ENCODE results near the gene MPV17. TPM values are rescaled to one million over a fixed set of nuclear protein-coding genes. Genes with fewer than 3 reads are reported as not detected.

MPV17 gene
- total and polyA plus RNA-seq, 2 donors (not counting 1 experiment from before 2014, with no cell fraction given), result 103 to 137 TPM

DNA sequence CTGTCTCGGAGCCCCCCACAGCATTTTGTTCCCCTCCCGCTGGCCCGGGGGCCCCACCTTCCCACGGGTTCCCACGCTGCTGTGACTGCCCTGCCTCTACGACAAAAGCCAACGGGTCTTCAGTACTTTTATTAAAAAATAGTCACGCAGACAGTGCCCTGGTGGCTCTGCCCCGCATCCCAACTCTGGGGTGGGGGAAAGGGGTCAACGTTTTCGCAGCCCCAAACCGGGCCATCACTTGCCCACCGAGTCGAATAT lies 15.7 kb downstream of the MPV17 start:
- H3K79me2 ChIP-seq (ENCODE audit: control insufficient read depth, insufficient read depth, low read length), result no peaks in the 10 kb centered on the region
- H4K20me1 ChIP-seq (ENCODE audit: control insufficient read depth, insufficient read depth, low read length, poor library complexity, severe bottlenecking), result no peaks in the 10 kb centered on the region
- no peak overlapping the region for H3K4me3 Mint-ChIP-seq
- intact Hi-C loops (cut with micrococcal nuclease), result no loop called here
- H3K4me1 ChIP-seq (ENCODE audit: control insufficient read depth in 2 of 2, insufficient read depth in 2 of 2, low read length in 2 of 2), result peaks cover 14 to 22% of the 10 kb centered on the region in 2 donors
- H3K4me1 Mint-ChIP-seq, result peaks cover 11% of the 10 kb centered on the region
- DNase-seq, result no peak
- ChIA-PET CTCF (no interaction called here), POLR2A (no interaction called here)
- H2AFZ ChIP-seq (ENCODE audit: insufficient read depth, low read depth, low read length, poor library complexity, severe bottlenecking), result no peak overlapping the region
- H3K27me3 Mint-ChIP-seq, result peaks cover 21% of the 10 kb centered on the region
- no peak overlapping the region for H3K27ac ChIP-seq (ENCODE audit: low read length in 2 of 2)
- peak overlapping the region; percentile 71 for H3K4me2 ChIP-seq (replicated peaks; ENCODE audit: low read depth, low read length, poor library complexity, severe bottlenecking)
- TF ChIP-seq CTCF (IDR thresholded peaks at IDR 0.05), result no peak
- TF ChIP-seq EZH2 (IDR thresholded peaks at IDR 0.05; ENCODE audit: borderline replicate concordance, insufficient read depth, low read depth, low read length, poor library complexity, severe bottlenecking), result no peak
- peaks cover 0 to 7% (median 0%) of the 10 kb centered on the region in 3 donors for H3K9me3 ChIP-seq (ENCODE audit: control extremely low read depth in 1 of 3, control insufficient read depth in 2 of 3, insufficient read depth in 1 of 3, low read length in 2 of 3)
- peaks cover 4 to 9% of the 10 kb centered on the region in 2 experiments for H3K36me3 ChIP-seq (replicated peaks in 1 of 2; ENCODE audit: control extremely low read depth in 1 of 2, control insufficient read depth in 1 of 2, extremely low read depth in 1 of 2, insufficient read depth in 2 of 2, low read length in 1 of 2)
- 22% methylated on average over 14 of the region's 14 CpGs for WGBS (ENCODE audit: insufficient coverage)
- H3K27me3 ChIP-seq (replicated peaks in 1 of 4; ENCODE audit: control extremely low read depth in 1 of 4, control insufficient read depth in 3 of 4, insufficient read depth in 4 of 4, low read length in 3 of 4), result peaks cover 0 to 29% (median 9%) of the 10 kb centered on the region in 4 experiments
- no peak overlapping the region for H3K4me3 ChIP-seq (ENCODE audit: control extremely low read depth in 1 of 5, extremely low read depth in 1 of 5, insufficient read depth in 1 of 5, low read depth in 2 of 5, low read length in 4 of 5)
- ATAC-seq (ENCODE audit: low read depth), result no peak
- H3K9me3 Mint-ChIP-seq (ENCODE audit: insufficient read depth), result no peaks in the 10 kb centered on the region
- H3K27ac Mint-ChIP-seq, result no peak overlapping the region
- H3K9ac ChIP-seq (ENCODE audit: low read length), result peak overlapping the region; percentile 28

DNA sequence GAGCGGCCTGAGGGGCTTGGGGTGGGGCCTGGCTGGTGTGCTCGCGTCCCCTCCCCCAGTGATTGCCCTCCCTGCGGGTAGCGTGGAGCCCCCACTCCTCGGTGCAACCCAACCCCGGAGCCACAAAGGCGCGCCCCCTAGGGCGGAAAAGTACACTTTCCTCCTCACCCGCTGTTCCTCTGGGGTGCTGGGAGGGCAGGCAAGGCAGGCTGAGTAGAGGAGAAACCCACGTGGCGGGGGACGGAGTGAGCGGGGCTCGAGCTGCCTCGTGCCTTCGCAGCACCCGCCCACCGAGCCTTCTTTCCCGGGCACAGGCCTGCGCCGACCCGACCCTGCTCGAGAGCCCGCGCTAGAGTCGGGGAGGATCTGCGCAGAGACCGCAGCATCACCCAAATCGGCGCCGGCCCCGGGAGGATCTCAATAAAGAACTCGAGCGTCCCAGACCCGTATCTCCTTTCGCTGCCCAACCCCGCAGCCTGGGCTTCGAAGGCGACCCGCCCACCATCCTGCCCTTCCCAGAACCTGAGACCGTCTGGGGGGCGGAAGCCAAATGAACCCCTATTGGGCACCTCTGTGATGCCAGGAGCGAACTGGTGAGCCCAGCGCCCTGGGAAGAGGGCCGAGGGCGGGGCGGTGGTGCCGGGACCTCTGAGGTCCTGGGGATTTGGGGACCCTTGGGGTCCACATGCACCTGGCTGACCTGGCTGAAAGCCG lies 16.2 kb downstream of the MPV17 start:
- Histone ChIP-seq H3K9ac (ENCODE audit: low read length) (peak overlapping the region; percentile 28), H3K36me3 (replicated peaks in 1 of 2; ENCODE audit: control extremely low read depth in 1 of 2, control insufficient read depth in 1 of 2, extremely low read depth in 1 of 2, insufficient read depth in 2 of 2, low read length in 1 of 2) (peaks cover 0 to 7% of the 10 kb centered on the region in 2 experiments), H3K27ac (ENCODE audit: low read length in 2 of 2) (no peak overlapping the region), H4K20me1 (ENCODE audit: control insufficient read depth, insufficient read depth, low read length, poor library complexity, severe bottlenecking) (no peaks in the 10 kb centered on the region), H3K4me2 (replicated peaks; ENCODE audit: low read depth, low read length, poor library complexity, severe bottlenecking) (peak overlapping the region; percentile 71), H3K4me1 (ENCODE audit: control insufficient read depth in 2 of 2, insufficient read depth in 2 of 2, low read length in 2 of 2) (peaks cover 14 to 22% of the 10 kb centered on the region in 2 donors), H2AFZ (ENCODE audit: insufficient read depth, low read depth, low read length, poor library complexity, severe bottlenecking) (peak overlapping the region; percentile 56), H3K9me3 (ENCODE audit: control extremely low read depth in 1 of 3, control insufficient read depth in 2 of 3, insufficient read depth in 1 of 3, low read length in 2 of 3) (peaks cover 0 to 7% (median 0%) of the 10 kb centered on the region in 3 donors), H3K27me3 (replicated peaks in 1 of 4; ENCODE audit: control extremely low read depth in 1 of 4, control insufficient read depth in 3 of 4, insufficient read depth in 4 of 4, low read length in 3 of 4) (peaks cover 0 to 29% (median 9%) of the 10 kb centered on the region in 4 experiments), H3K4me3 (ENCODE audit: control extremely low read depth in 1 of 5, extremely low read depth in 1 of 5, insufficient read depth in 1 of 5, low read depth in 2 of 5, low read length in 4 of 5) (peak overlapping the region in 4 of 5 experiments; percentile 15 to 30 (median 22)), H3K79me2 (ENCODE audit: control insufficient read depth, insufficient read depth, low read length) (no peaks in the 10 kb centered on the region)
- DNase-seq (peak; percentile 50), ATAC-seq (ENCODE audit: low read depth) (peak; percentile 25)
- no peak for TF ChIP-seq CTCF (IDR thresholded peaks at IDR 0.05)
- TF ChIP-seq EZH2 (IDR thresholded peaks at IDR 0.05; ENCODE audit: borderline replicate concordance, insufficient read depth, low read depth, low read length, poor library complexity, severe bottlenecking), result no peak
- WGBS (ENCODE audit: insufficient coverage), result 4% methylated on average over 51 of the region's 51 CpGs
- Mint-ChIP-seq H3K4me3 (peak overlapping the region; percentile 64), H3K4me1 (peaks cover 11% of the 10 kb centered on the region), H3K9me3 (ENCODE audit: insufficient read depth) (no peaks in the 10 kb centered on the region), H3K27me3 (peaks cover 21% of the 10 kb centered on the region), H3K27ac (no peak overlapping the region)
- intact Hi-C loops (cut with micrococcal nuclease), result no loop called here
- ChIA-PET POLR2A (no interaction called here), CTCF (no interaction called here)

Measured in B cell (primary cell).